ELR (cell line): Measurements from ENCODE around the gene EEF2K.
"Not testable (repeated sequence)": the region's sequence is repeated elsewhere in the genome, so short reads cannot be mapped to it uniquely, and the experiment has no call there.

Experiments
- DNase-seq: peaks from one replicate; pipeline ENCODE4 v3.0.0-alpha.2; 2015; ENCODE audit warnings: low read depth

The EEF2K gene

DNA sequence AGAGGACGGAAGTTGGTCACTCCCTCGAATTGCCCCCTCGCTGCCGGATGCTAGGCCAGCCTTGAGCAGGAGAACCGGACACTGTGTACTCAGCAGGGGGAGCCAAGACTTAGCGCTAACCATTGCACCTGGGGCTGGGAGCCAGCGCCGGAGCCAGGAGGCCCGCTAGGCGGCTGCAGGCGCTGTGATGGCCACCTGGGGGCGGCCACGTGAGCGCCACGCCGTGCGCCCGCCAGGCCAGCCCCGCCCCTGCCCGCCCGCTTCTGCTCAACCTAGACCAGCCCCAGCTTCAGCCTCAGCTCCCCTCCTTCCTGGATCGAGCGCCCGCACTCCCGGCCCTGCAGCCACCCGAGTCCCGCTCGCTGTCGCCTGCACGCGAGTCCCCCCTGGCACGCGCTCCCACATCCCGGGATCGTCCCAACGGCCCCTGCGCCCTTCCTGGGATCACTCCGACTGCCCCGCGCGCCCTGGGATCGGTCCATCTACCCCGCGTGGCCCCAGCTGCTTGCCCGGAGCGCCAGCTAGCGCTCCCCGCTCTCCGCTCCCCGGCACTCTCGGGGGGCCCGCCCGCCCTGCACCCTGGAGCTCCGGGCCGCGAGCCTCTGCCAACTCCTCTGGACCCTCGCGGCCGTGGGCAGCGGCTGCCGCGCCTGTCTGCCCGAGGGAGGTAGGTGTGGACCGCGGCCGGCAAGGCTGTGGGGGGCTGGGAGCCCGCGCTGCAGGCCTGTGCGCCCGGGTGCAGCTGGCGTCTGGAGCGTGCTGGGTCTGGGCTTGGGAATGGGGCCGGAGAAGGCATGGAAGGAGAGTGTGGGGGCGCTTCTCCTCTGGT lies at the start of gene EEF2K:
Gene EEF2K, plus strand, starts transcription at position 266 of the 829 bp plus-strand sequence. CDS start 19,452 bp downstream, outside the sequence.
- peak; percentile 96 for DNase-seq

DNA sequence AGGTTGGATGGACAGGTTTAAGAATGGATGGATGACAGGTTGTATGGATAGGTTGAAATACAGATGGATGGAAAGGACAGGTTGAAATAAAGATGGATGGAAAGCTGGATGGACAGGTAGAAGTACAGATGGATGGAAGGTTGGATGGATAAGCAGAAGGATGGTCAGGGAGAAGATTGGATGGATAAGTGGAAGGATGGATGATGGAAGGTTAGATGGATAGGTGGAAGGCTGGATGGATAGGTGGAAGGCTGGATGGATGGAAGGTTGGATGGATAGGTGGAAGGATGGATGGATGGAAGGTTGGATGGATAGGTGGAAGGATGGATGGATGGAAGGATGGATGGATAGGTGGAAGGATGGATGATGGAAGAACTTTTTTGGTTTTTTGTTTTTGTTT lies 44.7 kb upstream of the EEF2K start:
- no peak for DNase-seq

DNA sequence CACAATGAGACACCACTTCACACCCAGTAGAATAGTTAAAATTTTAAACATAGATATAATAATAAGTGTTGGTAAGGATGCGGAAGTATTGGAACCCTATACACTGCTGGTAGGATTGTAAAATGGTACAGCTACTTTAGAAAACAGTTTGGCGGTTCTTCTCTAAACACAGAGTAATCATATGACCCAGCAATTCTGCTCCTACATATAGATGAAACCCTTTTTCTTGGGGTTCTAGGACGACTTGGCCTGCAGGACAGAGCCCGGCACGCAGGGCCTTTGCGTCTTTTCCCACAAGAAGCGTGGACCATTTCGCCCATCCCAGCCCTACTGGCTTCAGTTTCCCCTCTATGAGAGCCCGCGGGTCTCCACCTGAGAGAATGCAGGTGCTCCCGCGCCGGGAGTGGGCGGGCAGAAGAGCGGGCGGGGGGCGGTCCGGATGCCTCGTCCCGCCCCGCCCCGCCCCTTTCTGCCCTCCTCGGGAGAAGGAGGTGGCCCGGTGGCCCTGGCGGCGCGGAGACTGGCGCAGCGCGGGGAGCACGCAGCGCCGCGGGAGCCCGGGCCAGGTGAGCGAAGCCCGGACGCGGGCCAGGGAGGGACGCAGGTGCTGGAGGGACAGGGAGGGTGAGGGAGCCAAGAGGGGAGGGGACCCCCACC lies 44.0 kb upstream of the EEF2K start, which contains the start of gene SDR42E2:
Gene SDR42E2, plus strand, starts transcription at position 508 of the 657 bp plus-strand sequence. CDS start 3,077 bp downstream, outside the sequence.
- no peak for DNase-seq

DNA sequence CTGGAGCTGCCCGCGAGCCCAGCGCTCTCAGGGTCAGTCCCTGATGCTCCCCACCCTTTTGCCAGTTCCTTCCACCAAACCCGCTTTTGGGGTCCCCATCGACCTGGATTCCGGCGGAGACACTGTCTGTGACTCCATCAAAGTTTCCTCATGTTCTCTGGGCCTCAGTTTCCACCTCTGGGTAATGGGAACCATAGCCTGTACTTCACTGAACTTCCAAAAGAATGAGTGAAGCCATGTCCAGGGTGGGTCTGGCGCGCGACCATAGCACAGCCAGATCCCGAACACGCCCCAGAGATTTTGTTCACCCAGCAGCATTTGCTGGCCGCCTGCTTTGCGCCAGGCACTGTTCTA lies 43.4 kb upstream of the EEF2K start:
- DNase-seq: no peak

DNA sequence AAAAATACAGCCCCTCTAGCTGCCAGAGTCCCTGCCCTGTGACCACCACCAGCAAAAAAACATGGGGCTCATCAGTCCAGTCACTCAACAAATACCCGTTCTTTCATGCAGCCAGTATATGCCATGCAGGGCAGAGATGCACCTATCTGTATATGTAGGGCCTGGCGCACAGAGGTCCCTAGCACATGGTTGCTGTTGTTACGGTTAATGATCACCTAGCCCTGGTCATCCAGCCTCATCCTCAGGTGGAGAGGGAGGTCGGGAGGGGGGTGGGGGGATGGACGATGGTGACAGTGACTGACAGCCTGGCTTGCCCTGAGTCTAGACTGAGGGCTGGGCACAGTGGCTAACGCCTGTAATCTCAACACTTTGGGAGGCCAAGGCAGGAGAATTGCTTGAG lies 42.3 kb upstream of the EEF2K start:
- no peak for DNase-seq

DNA sequence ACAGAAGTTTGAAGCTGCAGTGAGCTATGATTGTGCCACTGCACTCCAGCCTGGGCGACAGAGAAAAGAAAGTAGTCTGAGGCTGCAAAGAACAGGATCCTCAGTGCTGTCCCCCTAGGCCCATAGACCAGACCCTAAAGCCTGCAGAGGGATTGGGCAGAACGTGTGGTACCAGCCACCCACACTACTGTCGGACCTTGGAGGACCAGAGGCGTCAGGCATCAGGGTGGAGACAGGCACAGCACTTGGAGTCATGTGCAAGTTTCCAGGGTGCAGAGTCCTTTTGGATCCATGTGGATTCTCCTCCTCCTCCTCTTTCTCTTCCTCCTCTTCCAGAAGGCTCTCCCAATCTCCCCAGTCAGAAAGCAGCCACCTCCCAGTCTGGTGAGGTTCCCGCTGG lies 41.6 kb upstream of the EEF2K start:
- DNase-seq: no peak

DNA sequence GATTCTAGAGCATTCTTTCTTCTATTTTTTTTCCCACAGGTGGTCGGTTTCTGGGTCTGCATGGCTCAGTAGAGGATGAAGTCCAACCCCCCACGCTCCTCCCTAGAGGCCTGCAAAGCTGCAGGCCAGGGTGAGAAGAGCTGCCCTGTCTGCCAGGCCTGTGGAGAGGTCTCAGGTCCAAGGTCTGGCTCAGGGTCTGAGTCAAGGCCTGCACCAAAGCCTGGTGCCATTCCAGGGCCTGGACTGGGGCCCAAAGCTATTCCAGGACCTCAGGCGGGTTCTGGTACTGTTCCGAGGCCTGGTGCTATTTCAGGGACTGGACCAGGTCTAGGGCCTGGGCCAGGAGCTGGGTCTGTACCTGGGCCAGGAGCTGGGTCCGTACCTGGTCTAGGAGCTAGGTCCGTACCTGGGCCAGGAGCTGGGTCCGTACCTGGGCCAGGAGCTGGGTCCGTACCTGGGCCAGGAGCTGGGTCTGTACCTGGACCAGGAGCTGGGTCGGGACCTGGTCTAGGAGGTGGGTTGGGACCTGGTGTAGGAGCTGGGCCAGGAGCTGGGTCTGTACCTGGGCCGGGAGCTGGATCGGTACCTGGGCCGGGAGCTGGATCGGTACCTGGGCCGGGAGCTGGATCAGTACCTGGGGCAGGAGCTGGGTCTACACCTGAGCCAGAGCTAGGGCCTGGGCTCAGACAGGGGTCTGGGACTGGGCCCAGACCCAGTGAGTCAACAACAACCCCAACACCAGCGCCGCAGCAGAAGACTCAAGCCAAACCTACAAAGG lies 40.4 kb upstream of the EEF2K start:
- DNase-seq: no peak

DNA sequence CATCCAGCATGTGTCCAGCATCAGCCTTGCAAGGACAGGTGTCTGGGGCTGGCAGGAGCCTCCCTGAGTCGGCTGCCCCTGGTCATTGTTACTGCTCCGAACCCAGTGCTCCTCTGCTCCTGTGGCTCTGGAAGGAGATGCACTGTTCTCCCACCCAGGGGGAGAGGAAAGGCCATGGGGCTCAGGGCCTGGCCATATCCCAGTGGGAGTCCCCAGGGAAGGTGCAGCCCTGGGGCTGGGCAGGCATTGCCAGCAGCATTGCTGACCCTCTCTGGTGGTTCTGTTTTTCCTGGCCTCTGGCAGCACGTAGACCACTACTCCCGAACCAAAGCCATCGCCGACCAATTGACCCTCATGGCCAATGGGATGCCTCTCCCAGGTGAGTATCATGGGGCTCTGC lies 34.1 kb upstream of the EEF2K start:
- DNase-seq: no peak

DNA sequence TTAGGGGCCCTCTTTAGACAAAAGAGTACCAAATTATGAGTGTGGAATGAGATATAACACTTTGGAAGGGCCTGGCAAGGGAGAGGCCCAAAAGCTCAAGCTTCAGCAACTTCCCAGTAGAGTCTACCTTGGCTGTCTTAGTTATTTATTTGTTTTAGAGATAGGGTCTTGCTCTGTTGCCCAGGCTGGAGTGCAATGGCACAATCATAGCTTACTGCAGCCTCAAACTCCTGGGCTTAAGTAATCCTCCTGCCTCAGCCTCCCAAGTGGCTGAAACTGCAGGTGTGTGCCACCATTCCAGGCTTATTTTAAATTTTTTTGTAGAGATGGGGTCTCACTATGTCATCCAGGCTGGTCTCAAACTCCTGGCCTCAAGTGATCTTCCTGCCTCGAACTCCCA lies 33.4 kb upstream of the EEF2K start:
- DNase-seq: not testable (repeated sequence)

DNA sequence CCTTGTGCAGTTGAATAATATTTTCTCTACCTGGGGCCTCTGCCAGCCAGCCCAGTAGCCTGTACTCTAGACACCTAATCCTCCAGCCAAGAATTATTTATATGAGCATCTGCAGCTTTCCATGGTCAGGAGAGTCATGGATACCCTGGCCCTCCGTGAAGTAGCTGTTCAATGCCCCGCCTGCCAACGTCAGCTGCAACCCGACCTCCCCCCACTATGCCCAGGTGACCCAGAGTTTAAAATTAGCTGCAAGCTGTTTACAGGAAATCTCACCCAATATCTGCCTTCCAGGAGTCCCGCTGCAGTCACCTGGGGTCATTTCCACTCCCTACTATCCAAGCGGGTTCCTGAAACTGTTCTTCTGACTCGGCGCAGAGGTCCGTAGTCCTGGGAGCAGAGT lies 31.4 kb upstream of the EEF2K start:
- DNase-seq: no peak

DNA sequence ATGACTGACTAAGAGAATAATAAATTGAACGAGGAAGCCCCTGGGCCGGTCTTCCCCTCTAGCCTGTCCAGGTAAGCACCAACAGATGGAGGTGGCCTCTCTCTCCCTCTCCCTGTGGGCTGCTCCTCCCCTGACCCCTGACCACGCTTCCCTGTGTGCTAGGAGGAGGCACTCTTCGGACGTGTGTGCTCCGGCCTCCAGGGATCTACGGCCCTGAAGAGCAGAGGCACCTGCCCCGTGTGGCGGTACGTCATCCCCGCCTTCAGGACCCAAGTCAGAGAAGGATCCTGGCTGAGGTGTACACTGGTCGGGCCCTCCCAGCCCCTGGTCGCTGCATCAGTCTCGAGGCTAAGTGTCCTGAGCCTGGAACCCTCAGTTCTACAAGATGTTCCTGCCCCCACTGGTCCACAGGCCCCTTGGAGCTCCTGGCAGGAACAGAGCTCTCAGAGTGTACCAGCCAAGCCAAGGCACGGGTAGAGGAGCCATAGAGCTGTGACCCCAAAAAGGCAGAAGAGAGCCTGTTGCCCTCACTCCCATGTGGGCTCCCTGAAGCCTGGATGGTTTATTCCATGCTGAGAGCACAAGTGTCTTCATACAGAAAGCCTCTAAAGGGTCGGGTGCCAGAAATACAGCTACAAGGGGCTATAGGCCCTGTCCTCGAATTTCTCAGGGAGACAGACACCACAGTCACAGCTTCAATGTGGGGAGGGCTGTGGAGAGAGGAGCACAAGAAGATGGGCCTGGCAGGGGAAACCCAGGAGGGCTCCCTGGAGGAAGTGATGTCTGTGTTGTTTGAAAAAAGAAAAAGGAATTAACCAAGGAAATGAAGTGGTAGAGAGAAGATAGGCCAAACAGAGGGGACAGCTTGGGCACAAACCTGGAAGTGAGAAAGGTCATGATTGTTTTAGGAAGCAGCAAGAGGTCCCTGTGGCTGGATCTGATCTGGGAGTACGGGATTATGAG lies 27.8 kb upstream of the EEF2K start:
- DNase-seq: no peak

DNA sequence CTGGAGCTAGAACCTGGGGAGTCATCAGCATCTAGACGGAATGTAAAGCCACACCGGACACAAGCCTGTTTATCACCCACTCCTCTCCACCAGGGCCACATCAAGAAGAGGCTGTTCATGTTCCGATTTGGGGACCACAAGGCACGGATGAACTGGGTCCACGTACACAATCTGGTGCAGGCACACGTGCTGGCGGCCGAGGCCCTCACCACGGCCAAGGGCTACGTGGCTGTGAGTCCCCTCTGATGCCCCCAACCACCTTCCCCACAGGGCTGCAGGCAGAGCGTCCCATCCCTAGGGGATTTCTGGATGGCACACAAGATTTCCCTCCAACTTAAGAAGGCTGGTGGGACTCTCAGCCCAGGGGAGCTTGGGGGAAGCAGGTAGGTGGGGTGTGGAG lies 24.7 kb upstream of the EEF2K start:
- DNase-seq: no peak

DNA sequence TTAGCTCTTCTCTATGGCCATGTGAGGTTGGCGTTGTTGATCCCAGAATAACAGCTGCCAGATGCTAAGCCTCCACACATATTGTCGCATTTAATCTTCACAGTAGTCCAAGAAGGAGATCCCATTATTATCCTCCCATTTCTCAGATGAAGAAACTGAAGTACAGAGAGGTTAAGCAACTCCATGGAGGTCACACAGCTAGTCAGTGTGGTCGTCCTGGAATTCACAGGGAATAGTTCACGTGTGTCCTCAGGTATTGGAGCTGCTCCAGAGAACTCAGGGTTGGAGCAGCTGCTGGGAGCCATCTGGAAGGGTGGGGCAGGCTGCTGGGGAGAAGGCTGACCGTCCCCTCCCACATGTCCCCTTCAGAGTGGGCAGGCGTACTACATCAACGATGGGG lies 24.2 kb upstream of the EEF2K start:
- no peak for DNase-seq

DNA sequence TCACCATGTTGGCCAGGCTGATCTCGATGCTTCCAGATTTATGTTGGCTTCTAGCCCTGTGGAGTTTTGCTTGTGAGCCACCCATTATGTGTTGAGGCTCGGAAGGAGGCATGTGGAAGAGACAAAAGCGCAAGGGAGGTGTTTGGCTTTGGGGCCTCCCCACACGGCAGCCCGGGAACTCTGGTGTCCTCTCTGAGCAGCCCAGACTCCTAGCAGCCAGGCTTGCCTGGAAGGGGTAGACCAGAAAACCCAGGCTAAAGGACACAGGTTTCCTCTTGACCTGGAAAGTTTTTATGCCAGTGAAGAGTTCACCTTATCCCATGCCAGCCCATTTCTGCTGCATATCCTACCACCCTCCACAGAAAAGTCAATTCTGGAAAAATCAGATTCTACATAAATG lies 22.7 kb upstream of the EEF2K start:
- DNase-seq: no peak

DNA sequence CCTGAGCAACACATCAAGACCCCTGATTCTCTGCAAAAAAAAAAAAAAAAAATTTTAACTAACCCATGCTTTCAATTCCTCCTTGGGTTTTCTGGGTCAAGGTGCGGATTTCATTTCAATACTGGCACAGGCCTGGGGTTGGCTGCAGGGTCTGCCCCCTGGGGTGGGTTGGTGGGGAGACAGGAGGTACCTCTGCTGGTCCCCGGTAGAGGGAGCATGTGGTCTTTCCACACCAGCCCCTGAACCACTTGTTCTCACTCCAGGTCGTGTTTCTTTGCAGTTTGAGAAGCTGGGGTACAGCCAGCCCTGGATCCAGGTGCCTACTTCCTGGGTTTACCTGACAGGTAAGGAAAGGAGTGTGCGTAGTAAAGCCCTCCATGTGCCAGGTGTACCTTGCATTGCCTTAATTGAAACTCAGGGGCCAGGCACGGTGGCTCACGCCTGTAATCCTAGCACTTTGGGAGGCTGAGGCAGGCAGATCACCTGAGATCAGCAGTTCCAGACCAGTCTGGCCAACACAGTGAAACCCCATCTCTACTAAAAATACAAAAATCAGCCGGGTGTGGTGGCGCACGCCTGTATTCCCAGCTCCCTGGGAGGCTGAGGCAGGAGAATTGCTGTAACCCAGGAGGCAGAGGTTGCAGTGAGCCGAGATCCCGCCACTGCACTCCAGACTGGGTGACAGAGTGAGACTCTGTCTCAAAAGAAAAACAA lies 22.0 kb upstream of the EEF2K start:
- DNase-seq: peak; percentile 16

DNA sequence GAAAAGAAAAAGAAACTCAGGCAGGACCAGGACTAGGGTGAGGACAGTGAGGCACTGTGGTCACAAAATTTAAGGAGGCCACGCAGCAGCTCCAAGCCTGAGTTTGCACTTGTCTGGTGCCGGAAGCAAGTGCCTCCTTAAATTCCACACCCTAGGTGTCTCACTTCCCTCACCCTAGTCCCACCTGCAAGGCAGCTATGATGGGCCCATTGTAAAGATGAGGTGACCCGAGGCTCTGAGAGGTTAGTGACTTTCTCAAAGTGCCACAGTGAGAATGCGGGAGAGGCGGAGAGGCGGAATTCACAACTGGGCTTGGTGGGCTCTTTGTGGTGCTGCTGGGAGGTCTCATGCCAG lies 21.5 kb upstream of the EEF2K start:
- DNase-seq: no peak

DNA sequence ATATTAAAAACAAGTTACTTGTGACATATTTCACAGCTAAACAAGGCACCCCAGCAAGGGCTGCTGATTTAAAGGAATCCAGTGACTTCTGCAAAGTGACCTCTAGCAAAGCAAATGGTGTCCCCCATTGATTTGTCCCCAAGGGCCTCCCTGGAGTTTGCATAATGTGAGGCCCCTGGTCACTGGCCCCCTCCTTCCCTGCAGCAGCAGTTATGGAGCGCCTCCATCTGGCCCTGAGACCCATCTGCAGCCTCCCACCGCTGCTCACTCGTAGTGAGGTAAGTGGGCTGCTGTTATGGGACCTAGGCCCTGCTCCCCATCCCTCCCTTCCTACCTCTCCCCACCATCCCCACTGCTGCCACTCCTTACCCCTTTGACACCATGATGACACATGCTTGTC lies 19.6 kb upstream of the EEF2K start:
- DNase-seq: no peak

DNA sequence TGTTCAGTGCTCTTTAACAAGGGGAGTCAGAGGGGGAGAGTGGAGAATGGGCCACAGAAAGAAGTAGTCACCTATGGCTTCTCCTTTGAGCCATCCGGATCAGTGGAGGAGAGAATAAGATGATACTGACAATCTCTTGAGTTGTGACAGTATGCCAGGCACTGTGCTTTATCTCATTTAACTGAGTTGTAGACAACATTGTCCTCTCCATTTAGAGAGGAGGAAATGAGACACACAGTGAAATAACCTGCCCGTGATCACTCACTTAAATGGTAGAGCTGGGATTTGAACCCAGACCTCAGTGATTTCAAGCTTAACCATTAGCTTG lies 17.8 kb upstream of the EEF2K start:
- DNase-seq: no peak

DNA sequence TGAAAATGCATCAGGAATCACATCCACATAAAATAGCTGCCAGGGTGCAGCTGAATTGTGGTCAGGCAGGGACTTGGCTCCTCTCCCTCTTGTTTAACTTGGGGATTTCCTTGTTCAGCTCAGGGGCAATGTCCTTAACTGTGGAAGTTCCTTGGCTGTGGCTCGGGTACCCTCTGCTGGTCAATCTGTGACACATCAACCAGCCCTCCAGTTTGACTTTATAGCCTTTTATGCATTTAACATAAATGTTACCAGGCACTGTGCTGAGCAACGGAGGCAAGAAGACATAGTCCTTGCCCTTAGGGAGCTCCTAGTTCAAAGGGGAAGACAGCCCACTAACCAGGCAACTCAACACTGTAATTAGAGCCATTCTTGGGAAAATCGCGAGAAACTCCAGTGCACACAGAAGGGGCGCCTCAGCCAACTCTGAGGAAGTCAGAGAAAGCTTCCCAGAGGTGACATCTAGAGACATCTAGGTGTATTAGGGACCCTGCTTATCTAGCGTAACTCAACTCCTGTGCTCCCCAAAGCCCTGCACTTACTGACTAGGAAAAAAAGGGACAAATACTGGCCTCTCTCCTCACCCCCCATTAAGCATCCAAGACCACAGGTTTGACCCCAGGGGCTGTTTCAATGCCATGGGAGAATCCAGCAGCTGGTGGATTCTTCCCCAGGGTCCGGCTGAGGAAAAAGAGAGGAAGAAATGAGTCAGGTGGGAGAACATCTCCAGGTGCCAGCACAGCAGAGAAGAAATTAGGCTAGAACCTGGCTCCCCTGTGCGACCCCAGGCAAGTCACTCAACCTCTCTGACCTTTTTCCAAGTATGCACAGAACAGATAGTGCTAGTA lies 17.3 kb upstream of the EEF2K start:
- peak; percentile 80 for DNase-seq

DNA sequence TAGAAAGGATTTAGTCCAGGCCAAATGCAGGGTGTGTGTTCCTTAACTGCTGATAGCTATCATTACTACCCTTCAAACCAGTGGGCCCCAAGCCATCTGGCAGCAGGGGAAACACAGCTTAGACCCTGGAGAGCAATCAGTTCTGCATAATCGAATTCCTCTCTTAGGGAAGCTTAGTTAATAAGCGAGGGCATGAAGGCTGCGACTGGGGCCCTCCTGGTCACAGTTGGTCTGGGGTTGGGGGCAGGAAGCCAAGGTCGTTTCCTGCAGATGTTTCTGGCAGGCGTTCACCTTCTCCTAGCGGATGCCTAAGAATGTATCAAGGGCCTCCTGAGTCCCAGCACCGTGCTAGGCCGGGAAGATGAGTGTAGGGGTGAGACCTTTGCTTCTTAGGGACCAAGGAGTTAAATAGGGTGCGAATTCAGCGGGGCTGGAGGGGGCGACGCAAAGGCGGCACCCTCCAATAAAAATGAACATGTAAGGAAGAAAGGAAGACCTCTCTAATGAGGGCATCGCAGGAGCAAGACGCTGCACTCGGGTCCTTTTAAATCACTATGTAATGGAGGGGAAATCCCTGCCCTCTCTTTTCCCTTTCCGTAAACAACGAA lies 16.5 kb upstream of the EEF2K start:
- peak; percentile 46 for DNase-seq
